Fibroblast of lung (primary cell): Measurements from ENCODE around the gene MTR. TPM values are rescaled to one million over a fixed set of nuclear protein-coding genes. Genes with fewer than 3 reads are reported as not detected.

Source experiments
- DNase-seq, 2 donors: peaks; one replicate each; pipeline versions ENCODE4 v3.0.0 to v3.0.0-alpha.2; 2010; ENCODE audit warnings: low read depth in 2 of 2
- H2AFZ ChIP-seq: 2 replicates; pipeline ENCODE4 v1.5.1; 2012; ENCODE audit warnings: low read length, control low read depth, inconsistent platforms
- H3K27ac ChIP-seq: 2 replicates; pipeline ENCODE4 v1.5.1; 2011; ENCODE audit warnings: low read length, control low read depth; ENCODE audit not compliant: insufficient read depth
- H3K27me3 ChIP-seq: 2 replicates; pipeline ENCODE4 v1.5.1; 2011; ENCODE audit warnings: mild to moderate bottlenecking, low read length; ENCODE audit not compliant: control insufficient read depth, insufficient read depth
- H3K36me3 ChIP-seq: 2 replicates; pipeline ENCODE4 v1.5.1; 2011; ENCODE audit warnings: low read length; ENCODE audit not compliant: control insufficient read depth, insufficient read depth
- H3K4me1 ChIP-seq: 2 replicates; pipeline ENCODE4 v1.5.1; 2011; ENCODE audit warnings: low read length; ENCODE audit not compliant: control insufficient read depth, insufficient read depth; ENCODE audit errors: extremely low read depth
- H3K4me2 ChIP-seq: 2 replicates; pipeline ENCODE4 v1.5.1; 2011; ENCODE audit warnings: low read length, control low read depth; ENCODE audit not compliant: insufficient read depth; ENCODE audit errors: extremely low read depth
- H3K4me3 ChIP-seq, 4 experiments: fragments of 200-600 bp in 1 of 4; sonication (generic) in 1 of 4; replicated peaks in 1 of 4; 2 replicates each; pipeline ENCODE4 v1.5.1; 2011 to 2016; ENCODE audit warnings: low read length in 4 of 4, low read depth in 3 of 4, mild to moderate bottlenecking in 3 of 4, control low read depth in 2 of 4, inconsistent platforms in 1 of 4, mixed read lengths in 1 of 4; ENCODE audit not compliant: insufficient read depth in 1 of 4; ENCODE audit errors: control extremely low read depth in 1 of 4
- H3K79me2 ChIP-seq: 2 replicates; pipeline ENCODE4 v1.5.1; 2012; ENCODE audit warnings: mild to moderate bottlenecking, low read length, inconsistent platforms; ENCODE audit not compliant: control insufficient read depth, insufficient read depth
- H3K9ac ChIP-seq: 2 replicates; pipeline ENCODE4 v1.5.1; 2011; ENCODE audit warnings: mild to moderate bottlenecking, low read length, control low read depth; ENCODE audit not compliant: insufficient read depth
- H3K9me3 ChIP-seq: 2 replicates; pipeline ENCODE4 v1.5.1; 2012; ENCODE audit warnings: low read depth, low read length; ENCODE audit not compliant: control insufficient read depth, insufficient read depth
- H4K20me1 ChIP-seq: 2 replicates; pipeline ENCODE4 v1.5.1; 2011; ENCODE audit warnings: low read length; ENCODE audit not compliant: control insufficient read depth, insufficient read depth; ENCODE audit errors: extremely low read depth
- CTCF ChIP-seq, 2 donors: IDR thresholded peaks in 1 of 2; conservative IDR thresholded peaks in 1 of 2; 1 replicate in 1 of 2; 2 replicates in 1 of 2; pipeline ENCODE4 v1.5.1; 2011 to 2012; ENCODE audit warnings: low read length in 2 of 2, control low read depth in 1 of 2, inconsistent platforms in 1 of 2, low read depth in 1 of 2, mild to moderate bottlenecking in 1 of 2
- EZH2 ChIP-seq: IDR thresholded peaks from 2 replicates; pipeline ENCODE4 v1.5.1; 2012; ENCODE audit warnings: low read length, control low read depth, mild to moderate bottlenecking; ENCODE audit errors: missing control alignments
- polyA plus RNA-seq, 2 donors: library from polyadenylated mRNA; depleted of rRNA in 1 of 2; stranded (reverse) in 1 of 2; unstranded in 1 of 2; fragments of >200 nt; gene quantifications; 2 replicates each; pipeline ENCODE4 v1.2.1, GENCODE V29; 2011 to 2012; ENCODE audit warnings: missing spikeins in 1 of 2
- total RNA-seq: library from RNA; depleted of rRNA; stranded (reverse); fragments of >200 nt; gene quantifications from 2 replicates; pipeline ENCODE4 v1.2.1, GENCODE V29; 2014

MTR gene
- total and polyA plus RNA-seq, 2 donors (not counting 1 experiment from before 2014, with no cell fraction given), result 20.0 to 32.2 TPM

- H3K79me2 ChIP-seq, result no peaks in the 10 kb centered on the region
- H3K27me3 ChIP-seq, result no peaks in the 10 kb centered on the region
- H3K9ac ChIP-seq, result no peak overlapping the region
- TF ChIP-seq CTCF (conservative IDR thresholded peaks at IDR 0.05 in 1 of 2, IDR thresholded peaks at IDR 0.05 in 1 of 2; ENCODE audit: low read depth in 1 of 2, low read length in 2 of 2), result no peak
- no peak for TF ChIP-seq EZH2
- H4K20me1 ChIP-seq, result no peaks in the 10 kb centered on the region
- H3K27ac ChIP-seq, result no peak overlapping the region
- H3K4me2 ChIP-seq, result no peak overlapping the region
- no peaks in the 10 kb centered on the region for H3K9me3 ChIP-seq
- DNase-seq, result peak in 1 of 2 donors; percentile 54
- H2AFZ ChIP-seq, result no peak overlapping the region
- no peak overlapping the region for H3K4me3 ChIP-seq
- H3K36me3 ChIP-seq, result peaks cover 3% of the 10 kb centered on the region
- no peaks in the 10 kb centered on the region for H3K4me1 ChIP-seq
Observed at GRCh38 chr1:236864996-236865817, 70.1 kb downstream of the MTR start.

GRCh38 chr1:236865818-236866155, 70.7 kb downstream of the MTR start:
- no peaks in the 10 kb centered on the region for H3K4me1 ChIP-seq
- no peak for DNase-seq
- no peak overlapping the region for H3K4me2 ChIP-seq
- no peaks in the 10 kb centered on the region for H3K79me2 ChIP-seq
- no peak for TF ChIP-seq CTCF (conservative IDR thresholded peaks at IDR 0.05 in 1 of 2, IDR thresholded peaks at IDR 0.05 in 1 of 2; ENCODE audit: low read depth in 1 of 2, low read length in 2 of 2)
- TF ChIP-seq EZH2, result no peak
- no peaks in the 10 kb centered on the region for H4K20me1 ChIP-seq
- H3K27me3 ChIP-seq, result no peaks in the 10 kb centered on the region
- peaks cover 3% of the 10 kb centered on the region for H3K36me3 ChIP-seq
- no peaks in the 10 kb centered on the region for H3K9me3 ChIP-seq
- no peak overlapping the region for H3K9ac ChIP-seq
- no peak overlapping the region for H3K4me3 ChIP-seq
- H3K27ac ChIP-seq, result no peak overlapping the region
- no peak overlapping the region for H2AFZ ChIP-seq

- Histone ChIP-seq H3K4me1 (no peaks in the 10 kb centered on the region), H3K4me2 (no peak overlapping the region), H3K27ac (no peak overlapping the region), H3K79me2 (no peaks in the 10 kb centered on the region), H3K27me3 (no peaks in the 10 kb centered on the region), H3K4me3 (no peak overlapping the region), H3K36me3 (no peaks in the 10 kb centered on the region), H4K20me1 (no peaks in the 10 kb centered on the region), H3K9me3 (no peaks in the 10 kb centered on the region), H3K9ac (no peak overlapping the region), H2AFZ (no peak overlapping the region)
- no peak for TF ChIP-seq EZH2
- peak; percentile 91 to 99 for TF ChIP-seq CTCF (conservative IDR thresholded peaks at IDR 0.05 in 1 of 2, IDR thresholded peaks at IDR 0.05 in 1 of 2; ENCODE audit: low read depth in 1 of 2, low read length in 2 of 2)
- peak; percentile 54 to 81 for DNase-seq
Observed at GRCh38 chr1:236868625-236869467, 73.8 kb downstream of the MTR start.
